Activated T-helper 1 cell treated with anti-CD3 and anti-CD28 coated beads, Interleukin-2, amount 50 U/mL, for 16 hours (primary cell): ENCODE data around the gene POLD1.
"Not testable (repeated sequence)": the region's sequence is repeated elsewhere in the genome, so short reads cannot be mapped to it uniquely, and the experiment has no call there.

Experiments
- DNase-seq, 2 donors: peaks; one replicate each; pipeline ENCODE4 v3.0.0-alpha.2; 2020; ENCODE audit warnings: low read depth in 1 of 2, low spot score in 1 of 2

POLD1 gene

DNA sequence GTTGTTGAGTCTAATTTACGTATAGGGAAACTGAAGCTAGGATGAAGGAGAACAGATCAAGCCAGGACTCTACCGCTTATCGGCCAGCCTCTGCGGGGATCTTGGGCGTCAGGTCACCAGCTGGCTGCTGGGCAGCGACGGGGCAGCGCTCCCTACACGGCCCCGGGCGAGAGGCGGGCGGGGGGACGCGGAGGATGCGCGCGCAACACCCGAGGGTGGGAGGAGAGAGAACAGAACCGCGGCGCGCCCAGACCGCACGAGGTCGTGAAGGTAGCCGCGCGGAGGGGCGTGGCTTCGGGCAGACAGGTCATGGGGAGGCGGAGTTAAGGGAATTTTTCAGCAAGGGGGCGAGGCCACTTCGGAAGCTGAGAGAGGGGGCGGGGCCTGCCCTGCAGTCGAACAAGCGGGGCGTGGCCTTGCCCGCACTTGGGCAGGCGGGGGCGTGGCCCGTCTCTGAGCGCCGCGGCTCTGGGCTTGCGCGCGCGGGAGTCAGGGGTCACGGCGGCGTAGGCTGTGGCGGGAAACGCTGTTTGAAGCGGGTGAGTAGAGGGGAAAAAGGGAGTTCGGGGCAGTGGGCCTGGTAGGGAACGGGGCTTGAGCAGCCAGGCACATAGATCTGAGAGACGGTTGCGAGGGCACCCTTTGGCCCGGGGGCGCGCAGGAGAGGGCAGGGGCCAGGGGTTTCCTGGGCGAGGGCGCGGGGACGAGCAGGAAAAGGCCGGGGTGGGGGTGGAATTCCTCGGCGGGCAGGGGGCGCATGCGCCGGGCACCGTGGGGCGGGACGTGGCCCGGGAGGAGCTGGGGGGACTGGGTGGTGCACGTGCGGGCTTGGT is at the start of gene POLD1:
POLD1 (plus strand) TSS at position 496 of the 833 bp plus-strand sequence. CDS start 14,505 bp downstream, outside the sequence.
- DNase-seq: peak; percentile 94 to 98

- DNase-seq: no peak
Observed at GRCh38 chr19:50334741-50335421, 49.3 kb upstream of the POLD1 start.

DNA sequence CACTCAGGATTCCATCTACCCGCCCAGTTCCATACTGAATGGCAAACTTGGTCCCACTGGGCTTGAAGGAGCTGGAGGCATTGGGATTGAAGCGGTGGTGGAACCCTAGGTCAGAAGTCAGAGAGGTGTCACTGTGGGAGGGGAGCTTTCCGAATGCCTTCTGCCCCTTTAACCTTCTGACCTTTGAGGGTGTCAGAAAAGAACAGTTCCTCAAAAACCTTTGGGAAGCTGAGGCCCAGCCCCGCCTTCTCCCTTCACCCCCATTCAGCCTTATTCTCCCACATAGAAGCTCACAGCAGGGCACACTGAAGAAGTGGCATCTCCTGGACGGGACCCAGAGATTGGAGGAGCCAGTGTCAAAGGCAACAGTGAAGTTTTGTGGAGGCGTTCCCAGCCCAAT is 47.1 kb upstream of the POLD1 start:
- DNase-seq: not testable (repeated sequence)

DNA sequence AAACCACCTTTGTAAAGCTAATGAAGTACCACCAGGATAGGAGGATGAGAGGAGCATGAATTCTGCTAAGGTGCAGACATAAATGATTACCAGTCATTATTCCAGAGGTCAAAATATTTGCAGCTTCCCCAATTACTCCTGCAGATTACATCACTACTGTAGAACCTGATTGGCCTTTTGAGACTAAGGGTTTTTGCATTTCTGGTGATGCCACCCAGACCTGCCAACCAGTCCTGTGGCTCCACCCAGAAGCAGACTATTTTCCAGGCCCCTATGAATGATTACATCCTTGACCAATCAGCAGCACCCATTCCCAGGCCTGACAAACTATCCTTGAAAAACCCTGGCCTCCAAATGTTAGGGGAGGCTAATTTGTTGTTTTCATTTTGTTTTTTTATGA is 43.8 kb upstream of the POLD1 start:
- no peak for DNase-seq

DNA sequence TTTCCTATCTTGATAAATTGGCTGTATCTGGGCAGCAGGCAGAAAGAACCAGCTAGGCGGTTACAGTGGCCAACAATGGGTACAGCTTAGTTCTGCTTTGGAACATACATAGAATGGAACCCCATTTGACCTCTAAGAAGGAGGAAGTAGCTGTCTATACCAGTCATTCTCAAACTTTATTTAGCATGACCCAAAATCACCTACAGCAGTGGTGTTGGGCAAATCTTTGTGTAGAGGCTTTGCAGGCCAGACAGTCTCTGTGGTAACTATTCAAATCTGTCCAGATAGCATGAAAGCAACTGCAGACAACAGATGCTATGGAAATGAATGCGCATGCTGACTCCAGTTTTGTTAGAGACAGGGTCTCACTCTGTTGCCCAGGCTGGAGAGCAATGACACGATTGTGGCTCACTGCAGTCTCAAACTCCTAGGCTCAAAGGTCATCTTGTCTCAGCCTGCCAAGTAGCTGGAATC is 43.0 kb upstream of the POLD1 start:
- DNase-seq: no peak

DNA sequence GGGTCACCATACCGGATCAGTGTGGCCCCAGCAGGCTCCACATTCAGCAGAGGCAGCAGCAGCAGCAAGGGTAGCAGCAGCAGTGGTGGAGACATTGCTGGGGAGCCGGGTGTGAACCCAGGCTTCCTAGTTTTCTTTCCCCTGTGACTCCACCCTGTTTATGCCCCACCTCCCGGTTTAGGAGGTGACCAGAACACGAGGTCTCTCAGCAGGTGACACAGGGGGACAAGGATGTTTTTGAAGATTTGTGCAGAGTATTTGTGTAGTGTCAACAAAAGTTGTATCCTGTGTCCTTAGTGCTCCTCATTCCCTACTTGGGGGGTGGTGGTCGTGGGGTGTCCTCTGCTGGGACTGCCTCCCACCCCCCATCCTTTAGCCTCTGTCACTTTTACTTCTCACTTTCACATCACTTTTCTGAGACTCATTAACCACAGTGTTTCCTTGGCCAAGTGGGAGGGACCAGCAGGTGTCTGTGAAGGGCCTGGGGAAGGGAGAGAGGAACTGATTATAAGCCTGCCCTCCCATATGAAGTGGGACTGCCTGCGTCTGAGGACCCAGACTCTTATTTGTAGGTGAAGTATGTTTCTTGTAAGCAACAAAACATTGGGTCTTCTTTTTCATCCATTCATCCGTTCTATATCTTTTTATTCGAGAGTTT is 39.4 kb upstream of the POLD1 start:
- DNase-seq: no peak

GRCh38 chr19:50347089-50347581 is 37.0 kb upstream of the POLD1 start:
- not testable (repeated sequence) for DNase-seq

- no peak for DNase-seq
Observed at GRCh38 chr19:50349277-50350057, 34.7 kb upstream of the POLD1 start.

DNA sequence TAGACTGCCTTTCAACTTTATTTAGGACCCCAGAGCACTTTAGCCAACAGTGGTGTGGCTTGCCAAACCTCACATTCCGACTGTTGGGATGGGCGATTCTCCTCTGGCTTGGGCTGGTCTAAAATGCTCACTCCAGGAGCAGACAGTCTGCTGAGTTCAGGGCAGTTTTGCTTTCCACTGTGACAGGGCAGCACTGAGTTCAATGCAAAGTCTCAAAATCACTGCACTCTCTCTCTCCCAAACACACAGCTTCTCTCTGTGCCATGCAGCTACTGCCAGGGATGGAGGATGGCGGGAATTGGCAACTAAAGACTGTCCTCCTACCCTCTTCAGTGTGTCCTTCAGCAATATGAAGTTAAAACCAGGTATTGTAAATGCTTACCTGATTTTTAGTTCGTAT is 31.9 kb upstream of the POLD1 start:
- DNase-seq: no peak

DNA sequence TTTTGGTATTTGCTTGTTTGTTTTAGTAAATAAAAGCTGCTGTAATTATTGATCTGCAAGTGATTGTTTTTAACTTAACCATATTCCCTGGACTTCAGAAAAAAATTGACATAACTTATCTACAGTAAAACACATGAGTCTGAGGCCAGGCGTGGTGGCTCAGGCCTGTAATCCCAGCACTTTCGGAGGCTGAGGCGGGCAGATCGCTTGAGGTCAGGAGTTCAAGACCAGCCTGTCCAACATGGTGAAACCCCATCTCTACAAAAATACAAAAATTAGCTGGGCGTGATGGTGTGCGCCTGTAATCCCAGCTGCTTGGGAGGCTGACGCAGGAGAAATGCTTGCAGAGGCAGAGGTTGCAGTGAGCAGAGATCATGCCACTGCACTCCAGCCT is 30.7 kb upstream of the POLD1 start:
- not testable (repeated sequence) for DNase-seq

DNA sequence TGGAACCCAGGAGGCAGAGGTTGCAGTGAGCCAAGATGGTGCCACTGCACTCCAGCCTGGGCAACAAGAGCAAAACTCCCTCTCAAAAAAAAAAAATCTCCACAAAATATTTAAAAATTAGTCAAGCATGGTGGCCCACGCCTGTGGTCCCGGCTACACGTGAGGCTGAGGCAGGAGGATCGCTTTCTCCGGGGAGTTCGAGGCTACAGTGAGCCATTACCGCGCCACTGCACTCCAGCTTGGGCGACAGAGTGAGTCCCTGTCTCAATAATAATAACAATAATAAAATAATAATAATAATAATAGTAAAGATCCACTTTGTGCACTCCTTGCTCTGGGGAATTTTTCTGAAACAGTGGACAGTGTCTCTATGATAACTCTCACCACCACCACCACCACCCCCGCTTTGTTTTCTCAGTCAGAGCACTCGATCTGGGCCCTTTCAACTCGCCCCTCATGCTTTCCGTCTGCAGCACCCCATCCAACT is 27.4 kb upstream of the POLD1 start:
- DNase-seq: no peak

DNA sequence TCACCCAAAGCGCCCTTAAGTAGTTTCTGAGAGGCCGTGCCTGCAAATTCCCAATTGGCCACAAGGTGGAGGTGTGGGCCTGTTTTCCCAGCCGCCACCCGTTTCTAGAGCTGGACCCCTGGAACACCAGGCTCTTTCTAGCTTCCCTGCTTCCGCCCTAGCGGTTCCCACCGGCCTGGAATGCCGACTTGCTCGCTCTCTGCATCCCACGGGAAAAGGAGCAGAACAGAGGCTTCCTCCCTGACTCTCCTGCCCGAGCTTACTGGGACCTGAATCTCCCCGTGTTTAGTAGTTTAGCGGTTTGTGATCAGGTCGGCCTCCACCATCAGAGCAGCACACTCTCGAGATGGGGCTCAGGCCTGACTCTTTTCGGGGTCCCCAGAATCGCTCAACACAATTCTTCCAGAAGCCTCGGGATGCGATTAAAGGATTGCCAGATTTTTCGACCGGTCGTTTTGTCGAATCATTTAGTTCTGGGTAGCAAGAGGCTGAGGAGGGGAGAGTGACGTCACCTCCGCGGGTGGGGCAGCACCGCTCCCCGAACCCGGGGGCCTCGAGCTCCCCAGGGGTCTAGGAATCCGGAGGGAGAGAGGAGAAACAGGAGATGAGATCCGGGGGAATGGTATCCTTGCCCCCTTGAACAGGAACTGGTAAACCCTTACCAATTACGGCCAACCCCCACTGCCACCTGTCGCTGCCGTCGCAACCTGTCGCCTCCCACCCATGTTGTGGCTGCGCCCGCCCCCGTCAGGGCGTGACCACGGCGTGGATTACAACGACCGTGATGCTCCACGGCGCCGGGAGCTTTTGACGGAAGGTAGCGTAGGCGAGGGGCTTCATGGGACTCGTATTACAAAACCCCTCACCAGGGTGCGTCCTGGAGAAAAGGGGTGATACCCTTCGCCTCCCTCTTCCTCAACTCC is 26.7 kb upstream of the POLD1 start:
- DNase-seq: peak; percentile 64 to 76

- DNase-seq: peak; percentile 47 to 65
Observed at GRCh38 chr19:50358483-50359327, 25.4 kb upstream of the POLD1 start.

- DNase-seq: no peak
Observed at GRCh38 chr19:50359328-50359818, 24.8 kb upstream of the POLD1 start.

DNA sequence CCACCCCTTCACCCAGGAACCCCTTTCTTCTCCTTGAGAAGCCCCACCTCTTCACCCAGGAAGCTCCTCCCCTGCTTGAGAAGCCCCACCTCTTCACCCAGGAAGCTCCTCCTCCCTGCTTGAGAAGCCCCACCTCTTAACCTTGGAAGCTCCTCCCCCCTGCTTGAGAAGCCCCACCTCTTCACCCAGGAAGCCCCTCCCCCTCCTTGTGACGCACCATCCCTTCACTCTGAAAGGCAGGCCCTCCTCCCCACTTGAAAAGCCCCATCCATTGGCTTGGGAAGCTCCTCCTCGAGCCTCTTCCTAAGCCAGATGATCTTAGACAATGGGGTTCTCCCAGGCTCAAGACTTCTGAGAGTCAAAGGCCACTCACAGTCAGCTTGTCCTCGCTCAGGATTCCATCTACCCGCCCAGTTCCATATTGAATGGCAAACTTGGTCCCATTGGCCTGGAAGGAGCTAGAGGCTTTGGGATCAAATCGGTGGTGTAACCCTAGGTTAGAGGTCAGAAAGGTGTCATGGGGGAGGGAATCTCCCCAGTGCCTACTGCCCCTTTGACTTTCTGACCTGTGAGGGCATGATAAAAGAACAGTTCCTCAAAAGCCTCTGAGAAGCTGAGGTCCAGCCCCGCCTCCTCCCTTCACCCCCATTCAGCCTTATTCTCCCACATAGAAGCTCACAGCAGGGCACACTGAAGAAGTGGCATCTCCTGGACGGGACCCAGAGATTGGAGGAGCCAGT is 22.7 kb upstream of the POLD1 start:
- no peak for DNase-seq

DNA sequence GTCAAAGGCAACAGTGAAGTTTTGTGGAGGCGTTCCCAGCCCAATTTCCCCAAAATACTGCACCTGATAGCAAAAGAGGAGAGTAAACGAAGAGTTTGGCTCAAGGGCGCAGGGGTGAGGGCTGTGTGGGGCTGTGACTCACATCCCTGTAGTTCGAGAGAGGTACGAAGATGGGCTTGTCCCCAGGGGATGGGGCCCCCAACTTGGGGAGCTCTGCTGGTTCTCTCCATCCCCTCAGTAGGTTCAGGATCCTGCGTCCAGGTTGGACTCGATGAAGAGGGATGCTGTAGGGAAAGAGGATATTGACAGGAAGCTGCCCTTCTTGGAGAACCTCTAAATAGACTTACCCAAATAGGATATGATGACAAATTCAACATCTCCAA is 22.1 kb upstream of the POLD1 start:
- DNase-seq: no peak

- DNase-seq: no peak
Observed at GRCh38 chr19:50362656-50363424, 21.3 kb upstream of the POLD1 start.
